GM19035 (cell line): ENCODE measurements around the gene SPHK2.

ENCODE experiments used
- ATAC-seq: cut with Tn5 transposase; IDR thresholded peaks from one replicate; pipeline ENCODE4 v1.9.1; 2021; ENCODE audit not compliant: unreplicated experiment

Gene SPHK2

DNA sequence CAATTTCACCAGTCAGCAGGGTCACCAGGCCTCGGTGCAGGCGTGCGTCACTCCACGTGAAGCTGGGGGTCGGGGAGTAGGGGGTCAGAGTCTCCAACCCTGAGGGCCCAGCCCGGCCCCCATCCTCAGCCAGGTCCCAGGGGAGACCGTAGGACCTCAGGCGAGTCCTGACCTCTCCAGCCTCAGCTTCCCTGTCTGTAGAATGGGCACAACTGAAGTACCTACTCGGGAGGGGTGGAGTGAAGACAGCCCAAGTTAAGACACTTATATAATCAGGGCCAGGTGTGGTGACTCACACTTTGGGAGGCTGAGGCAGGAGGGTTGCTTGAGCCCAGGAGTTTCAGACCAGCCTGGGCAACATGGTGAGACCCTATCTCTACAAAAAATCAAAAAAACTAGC is 15.5 kb upstream of the SPHK2 start:
- no peak for ATAC-seq

DNA sequence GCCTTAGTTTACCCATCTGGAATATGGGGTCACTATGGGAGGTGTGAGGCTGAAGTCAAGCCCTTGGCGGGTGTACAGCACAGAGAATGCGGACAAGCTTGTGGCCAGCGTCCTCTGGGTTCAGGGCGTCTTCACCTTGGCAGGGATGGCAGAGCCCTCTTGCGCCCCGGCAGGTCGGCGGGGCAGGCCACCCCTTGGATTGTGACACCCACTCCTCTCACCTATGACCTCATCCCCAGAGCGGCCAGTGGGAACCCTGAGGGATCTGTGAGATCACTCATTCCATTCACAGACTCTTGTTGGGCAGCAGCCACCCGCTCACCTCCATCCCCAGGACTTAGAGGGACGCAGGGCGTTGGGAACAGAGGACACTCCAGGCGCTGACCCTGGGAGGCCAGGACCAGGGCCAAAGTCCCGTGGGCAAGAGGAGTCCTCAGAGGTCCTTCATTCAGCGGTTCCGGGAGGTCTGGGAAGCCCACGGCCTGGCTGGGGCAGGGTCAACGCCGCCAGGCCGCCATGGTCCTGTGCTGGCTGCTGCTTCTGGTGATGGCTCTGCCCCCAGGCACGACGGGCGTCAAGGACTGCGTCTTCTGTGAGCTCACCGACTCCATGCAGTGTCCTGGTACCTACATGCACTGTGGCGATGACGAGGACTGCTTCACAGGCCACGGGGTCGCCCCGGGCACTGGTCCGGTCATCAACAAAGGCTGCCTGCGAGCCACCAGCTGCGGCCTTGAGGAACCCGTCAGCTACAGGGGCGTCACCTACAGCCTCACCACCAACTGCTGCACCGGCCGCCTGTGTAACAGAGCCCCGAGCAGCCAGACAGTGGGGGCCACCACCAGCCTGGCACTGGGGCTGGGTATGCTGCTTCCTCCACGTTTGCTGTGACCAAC is 12.6 kb upstream of the SPHK2 start, which contains the start of gene SPACA4:
SPACA4 (plus strand) TSS at position 280 of the 896 bp plus-strand sequence; CDS start at position 517, 237 bp downstream.
- ATAC-seq = no peak

DNA sequence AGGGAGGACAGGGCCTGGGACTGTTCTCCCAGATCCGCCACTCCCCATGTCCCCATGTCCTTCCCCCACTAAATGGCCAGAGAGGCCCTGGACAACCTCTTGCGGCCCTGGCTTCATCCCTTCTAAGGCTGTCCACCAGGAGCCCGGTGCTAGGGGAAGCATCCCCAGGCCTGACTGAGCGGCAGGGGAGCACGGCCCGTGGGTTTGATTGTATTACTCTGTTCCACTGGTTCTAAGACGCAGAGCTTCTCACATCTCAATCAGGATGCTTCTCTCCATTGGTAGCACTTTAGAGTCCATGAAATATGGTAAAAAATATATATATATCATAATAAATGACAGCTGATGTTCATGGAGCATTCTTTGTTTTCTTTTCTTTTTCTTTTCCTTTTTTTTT is 11.9 kb upstream of the SPHK2 start:
- no peak for ATAC-seq

GRCh38 chr19:48608798-48609263 is 10.5 kb upstream of the SPHK2 start:
- ATAC-seq = no peak

DNA sequence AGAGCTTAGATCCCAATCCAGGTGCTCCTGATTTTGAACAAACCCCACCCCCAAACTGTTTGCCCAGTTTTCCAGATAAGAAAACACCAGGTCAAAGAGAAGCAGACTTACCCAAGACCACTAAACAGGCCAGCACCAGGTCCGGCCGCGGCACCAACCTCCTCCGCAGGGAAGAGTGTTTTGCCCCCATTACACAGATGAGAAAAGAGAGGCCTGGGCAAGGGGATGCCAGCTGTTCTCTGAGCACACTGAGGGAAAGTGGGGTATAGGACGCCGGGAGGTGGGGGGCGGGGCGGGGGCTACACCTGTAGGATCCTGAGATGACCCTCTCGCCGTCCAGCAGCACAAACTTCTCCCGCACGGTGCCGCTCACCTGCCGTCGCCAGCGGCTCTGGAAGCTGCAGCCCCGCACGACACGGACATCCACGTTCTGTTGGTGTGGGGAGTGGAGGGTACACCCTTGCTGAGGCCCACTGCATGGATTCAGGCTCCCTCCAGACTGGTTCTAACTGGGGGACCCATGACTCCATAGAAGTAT is 9.7 kb upstream of the SPHK2 start:
- no peak for ATAC-seq

- no peak for ATAC-seq
These were observed 7.4 kb upstream of the SPHK2 start for GRCh38 chr19:48611872-48612271.

DNA sequence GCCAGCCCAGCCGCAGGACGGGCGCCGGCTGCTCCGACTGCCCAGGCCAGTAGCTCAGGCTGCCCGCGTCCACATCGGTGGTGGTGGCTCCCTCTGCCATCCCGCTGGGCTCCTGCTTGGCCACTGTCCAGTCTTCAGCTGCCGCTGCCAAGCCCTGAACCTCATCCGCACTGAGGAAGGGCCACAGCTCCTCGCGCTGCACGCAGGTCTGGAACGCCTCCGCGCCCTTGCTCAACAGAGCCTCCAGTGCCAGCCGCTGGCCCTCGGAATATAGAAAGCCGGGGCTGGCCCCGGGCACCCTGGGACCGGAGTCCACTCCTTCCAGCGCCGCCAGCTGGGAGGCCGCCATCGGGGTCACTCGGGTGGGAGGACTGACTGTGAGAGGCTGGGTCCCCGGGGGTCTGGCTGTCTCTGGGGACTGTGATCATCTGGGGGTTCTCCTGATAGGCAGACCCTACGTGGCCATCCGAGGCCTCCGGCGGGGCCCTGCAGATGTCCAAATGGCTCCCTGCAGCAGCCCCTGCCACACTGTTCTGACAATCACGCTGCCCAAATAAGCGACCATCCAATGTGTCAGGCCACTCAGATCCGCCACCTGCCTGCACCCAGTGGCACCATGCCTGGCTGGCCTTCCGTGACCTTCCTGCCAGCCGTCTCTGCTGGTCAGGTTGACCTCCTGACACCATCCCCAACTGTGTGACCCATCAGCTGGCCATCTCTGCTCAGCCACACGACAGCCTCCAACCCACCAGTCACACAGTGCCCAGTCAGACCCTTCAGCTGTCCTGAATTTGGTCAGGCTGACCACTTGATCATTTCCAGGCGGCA is 6.1 kb upstream of the SPHK2 start:
- no peak for ATAC-seq

GRCh38 chr19:48613852-48614435 is 5.4 kb upstream of the SPHK2 start:
- no peak for ATAC-seq

GRCh38 chr19:48614436-48615230 is 4.7 kb upstream of the SPHK2 start, which contains the start of gene FAM83E:
Gene FAM83E, minus strand, starts transcription at chr19:48615076. Its CDS starts 1,704 bp downstream, at chr19:48613372.
- no peak for ATAC-seq

DNA sequence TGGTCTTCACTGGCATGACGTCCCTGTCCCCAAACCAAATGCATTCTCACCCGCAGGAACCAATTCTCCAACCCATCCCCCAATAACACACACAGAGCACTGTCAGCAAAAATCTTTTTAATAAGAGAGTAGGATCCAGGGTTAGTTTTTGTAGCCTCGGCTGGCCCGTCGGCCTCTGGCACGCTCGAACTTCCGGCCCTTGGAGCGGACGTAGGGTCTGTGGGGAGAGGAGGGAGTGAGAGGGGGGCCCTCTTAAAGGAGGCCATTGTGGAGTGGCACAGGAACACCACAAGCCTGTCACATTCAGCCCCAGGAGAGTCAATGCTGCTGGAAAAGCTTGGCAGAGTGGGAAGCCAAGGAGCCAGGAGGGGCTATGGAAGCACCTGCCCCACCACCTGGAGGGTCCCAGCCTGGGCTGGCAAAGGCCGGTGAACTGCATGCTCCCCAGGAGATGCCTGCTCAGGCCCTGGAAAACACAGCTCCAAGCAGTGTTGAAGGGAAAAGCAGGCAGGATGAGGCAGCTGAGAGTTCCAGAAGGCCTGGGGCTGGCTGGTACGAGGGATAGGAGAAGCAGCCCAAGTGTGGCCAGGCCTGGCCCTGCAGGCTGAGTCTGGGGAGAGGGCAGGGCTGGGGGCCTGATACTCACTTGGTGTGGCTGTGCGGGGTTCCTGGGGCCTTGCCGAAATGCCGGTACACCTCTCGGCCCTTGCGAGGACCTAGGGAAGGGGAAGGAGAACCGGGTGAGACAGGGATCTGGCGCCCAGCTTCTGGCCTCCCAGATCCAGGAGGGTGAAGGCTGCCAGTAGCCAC is 3.9 kb upstream of the SPHK2 start:
- no peak for ATAC-seq

GRCh38 chr19:48616041-48616436 is 3.3 kb upstream of the SPHK2 start:
- ATAC-seq = no peak

DNA sequence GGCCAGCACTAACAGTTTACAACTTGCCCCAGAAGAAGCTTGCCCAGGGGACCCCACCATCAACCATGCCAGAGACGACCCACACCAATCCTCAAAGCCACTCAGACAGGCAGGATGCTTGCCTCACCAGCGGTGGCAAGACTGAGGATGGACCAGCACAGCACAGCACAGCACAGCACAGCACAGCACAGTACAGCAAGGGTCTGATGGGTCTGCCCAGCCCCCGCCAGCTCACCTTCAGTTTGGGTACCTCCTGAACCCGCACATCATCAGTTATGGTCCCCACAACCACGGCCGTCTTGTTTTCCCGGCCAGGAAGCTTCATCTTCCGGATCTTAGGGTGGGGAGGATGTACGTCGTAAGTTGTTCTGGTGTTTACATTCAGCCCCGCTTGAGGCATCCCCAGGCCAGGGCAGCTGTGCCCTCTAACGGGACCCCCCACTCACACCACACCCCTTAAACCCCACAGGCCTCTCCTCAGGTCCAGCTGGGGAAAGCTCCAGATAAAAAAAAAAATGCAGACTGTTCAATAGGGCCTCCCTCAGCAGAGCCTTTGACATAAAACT is 2.7 kb upstream of the SPHK2 start:
- no peak for ATAC-seq

DNA sequence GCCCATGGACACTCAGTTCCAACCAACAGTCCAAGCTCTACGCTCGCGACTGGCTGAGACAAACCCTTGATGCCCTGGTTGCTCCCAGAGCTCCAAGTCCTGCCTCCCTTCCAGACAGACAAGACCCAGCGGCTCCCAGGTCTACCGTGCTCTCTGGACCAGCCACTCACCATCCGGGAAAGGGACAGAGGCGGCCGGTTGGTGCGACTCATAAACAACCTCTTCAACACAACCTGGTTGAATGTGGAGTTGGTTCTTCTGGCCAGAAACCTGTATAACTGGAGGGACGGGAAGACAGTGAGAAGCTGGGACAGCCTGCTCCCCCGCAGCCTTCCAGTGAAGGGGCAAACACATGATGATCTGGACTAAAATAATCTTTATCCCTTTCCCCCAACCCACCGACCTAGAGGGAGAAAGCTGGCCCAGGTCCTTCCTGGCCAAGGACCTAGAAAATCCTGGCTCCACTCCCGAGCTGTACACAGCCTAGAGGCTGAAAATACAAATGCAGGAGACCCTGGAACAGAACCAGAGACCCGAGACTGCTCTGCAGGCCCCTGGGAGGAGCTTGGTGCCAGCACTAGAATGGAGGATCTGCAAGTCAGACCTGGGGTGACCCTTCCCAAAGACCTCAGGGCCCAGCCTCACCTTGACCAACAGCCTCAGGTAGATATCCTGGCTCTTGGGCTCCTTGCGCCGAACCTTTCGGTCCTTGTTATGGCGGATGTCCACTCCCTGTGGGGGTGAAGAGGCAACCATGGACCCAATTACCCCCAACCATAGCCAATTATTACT is 2.0 kb upstream of the SPHK2 start:
- no peak for ATAC-seq

DNA sequence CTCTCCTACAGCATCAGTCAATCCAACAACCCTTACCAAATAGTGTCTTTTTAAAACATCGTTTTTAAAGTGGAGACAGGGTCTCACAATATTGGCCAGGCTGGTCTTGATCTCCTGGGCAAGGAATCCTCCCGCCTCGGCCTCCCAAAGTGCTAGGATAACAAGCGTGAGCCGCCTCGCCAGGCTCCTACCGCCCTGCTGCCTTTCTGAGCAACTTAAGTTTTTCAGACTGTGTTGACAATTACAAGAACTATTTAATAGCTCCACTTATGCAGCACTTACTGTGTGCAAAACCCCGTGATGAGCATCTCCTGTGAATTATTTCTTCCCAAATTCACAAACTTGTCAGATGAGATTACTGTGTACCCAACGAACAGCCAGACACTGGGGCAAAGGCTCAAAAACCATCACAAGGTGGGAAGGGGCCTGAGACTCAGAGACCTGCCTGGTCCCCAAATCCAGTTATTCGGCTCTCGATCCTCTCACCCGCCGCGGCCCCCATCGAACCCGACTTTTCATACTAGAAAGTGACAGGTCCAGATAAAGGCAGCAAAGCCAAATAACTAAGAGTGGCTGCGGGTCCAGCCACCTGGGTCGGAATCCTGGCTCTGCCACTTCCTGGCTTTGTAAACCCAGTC is 909 bp upstream of the SPHK2 start:
- ATAC-seq = no peak

GRCh38 chr19:48619692-48620585 is 633 bp downstream of the SPHK2 start:
- ATAC-seq = no peak

- ATAC-seq = no peak
These were observed 4.3 kb downstream of the SPHK2 start for GRCh38 chr19:48623556-48624066.
